ENCODE data around the gene CUL4B.
A peak's percentile ranks its signal among the peaks of the same experiment; 100 is the strongest.

The CUL4B gene

GRCh38 chrX:120561634-120562568, 1.1 kb upstream of the CUL4B start:
- in situ Hi-C loops (cut with HindIII; ENCODE audit: low sequenced_read_pairs), result no loop called here
- no peak for DNase-seq (ENCODE audit: low read depth, low spot score)
- no peak for TF ChIP-seq CTCF (IDR thresholded peaks at IDR 0.05; ENCODE audit: low read depth, low read length)
- H3K4me3 ChIP-seq (ENCODE audit: low read depth, low read length), result peak overlapping the region; percentile 55

GRCh38 chrX:120560405-120560841, 339 bp downstream of the CUL4B start:
- DNase-seq (ENCODE audit: low read depth, low spot score), result no peak
- no peak for TF ChIP-seq CTCF (IDR thresholded peaks at IDR 0.05; ENCODE audit: low read depth, low read length)
- in situ Hi-C loops (cut with HindIII; ENCODE audit: low sequenced_read_pairs), result no loop called here
- peak overlapping the region; percentile 61 for H3K4me3 ChIP-seq (ENCODE audit: low read depth, low read length)

GRCh38 chrX:120559804-120560203, 958 bp downstream of the CUL4B start:
- H3K4me3 ChIP-seq (ENCODE audit: low read depth, low read length), result peak overlapping the region; percentile 61
- DNase-seq (ENCODE audit: low read depth, low spot score), result no peak
- in situ Hi-C loops (cut with HindIII; ENCODE audit: low sequenced_read_pairs), result no loop called here
- no peak for TF ChIP-seq CTCF (IDR thresholded peaks at IDR 0.05; ENCODE audit: low read depth, low read length)

GRCh38 chrX:120556251-120556650, 4.5 kb downstream of the CUL4B start:
- no peak overlapping the region for H3K4me3 ChIP-seq (ENCODE audit: low read depth, low read length)
- in situ Hi-C loops (cut with HindIII; ENCODE audit: low sequenced_read_pairs), result no loop called here
- TF ChIP-seq CTCF (IDR thresholded peaks at IDR 0.05; ENCODE audit: low read depth, low read length), result no peak
- no peak for DNase-seq (ENCODE audit: low read depth, low spot score)

GRCh38 chrX:120549483-120550452, 11.0 kb downstream of the CUL4B start:
- in situ Hi-C loops (cut with HindIII; ENCODE audit: low sequenced_read_pairs), result no loop called here
- TF ChIP-seq CTCF (IDR thresholded peaks at IDR 0.05; ENCODE audit: low read depth, low read length), result no peak
- peak; percentile 91 for DNase-seq (ENCODE audit: low read depth, low spot score)
- no peak overlapping the region for H3K4me3 ChIP-seq (ENCODE audit: low read depth, low read length)

GRCh38 chrX:120536061-120536460, 24.7 kb downstream of the CUL4B start:
- in situ Hi-C loops (cut with HindIII; ENCODE audit: low sequenced_read_pairs), result no loop called here

More at GRCh38 chrX:120536061-120536460, 24.7 kb downstream of the CUL4B start:
- no peak overlapping the region for H3K4me3 ChIP-seq (ENCODE audit: low read depth, low read length)
- no peak for TF ChIP-seq CTCF (IDR thresholded peaks at IDR 0.05; ENCODE audit: low read depth, low read length)
- no peak for DNase-seq (ENCODE audit: low read depth, low spot score)
